Measurements from ENCODE around the gene NRXN3.
"Not testable (repeated sequence)": the region's sequence is repeated elsewhere in the genome, so short reads cannot be mapped to it uniquely, and the experiment has no call there.

Gene NRXN3

GRCh38 chr14:78424311-78424710 is 254.1 kb downstream of the NRXN3 start:
- TF ChIP-seq CTCF (IDR thresholded peaks at IDR 0.05; ENCODE audit: insufficient read depth, low read length, poor library complexity, severe bottlenecking) = no peak
- H3K36me3 ChIP-seq (ENCODE audit: control insufficient read depth, insufficient read depth, low read length) = no peaks in the 10 kb centered on the region
- DNase-seq (ENCODE audit: extremely low read depth, insufficient read length) = no peak
- no peaks in the 10 kb centered on the region for H3K27me3 ChIP-seq (replicated peaks; ENCODE audit: control insufficient read depth, insufficient read depth, low read length)
- H3K4me3 ChIP-seq (replicated peaks; ENCODE audit: low read depth, low read length) = no peak overlapping the region

DNA sequence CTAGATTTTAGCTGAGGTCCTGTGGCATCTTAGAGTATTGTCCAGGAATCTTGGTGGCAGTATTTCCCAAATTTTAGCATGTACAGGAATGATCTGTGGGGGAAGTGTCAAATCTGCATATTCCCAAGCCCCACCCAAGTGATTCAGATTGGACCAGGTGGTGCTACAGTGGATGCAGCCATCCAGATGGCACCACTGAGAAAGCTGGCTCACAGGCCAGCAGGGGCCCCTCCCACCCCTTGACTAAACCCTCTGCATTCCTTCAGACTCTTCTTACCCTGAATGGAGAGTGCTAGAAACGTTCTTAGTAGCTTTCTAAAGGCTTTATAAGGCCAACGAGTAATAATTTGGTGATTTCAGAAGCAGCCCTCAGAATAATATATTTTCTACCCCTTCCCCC is 255.2 kb downstream of the NRXN3 start:
- H3K27me3 ChIP-seq (replicated peaks; ENCODE audit: control insufficient read depth, insufficient read depth, low read length) = no peaks in the 10 kb centered on the region
- no peak overlapping the region for H3K4me3 ChIP-seq (replicated peaks; ENCODE audit: low read depth, low read length)
- H3K36me3 ChIP-seq (ENCODE audit: control insufficient read depth, insufficient read depth, low read length) = no peaks in the 10 kb centered on the region
- no peak for DNase-seq (ENCODE audit: extremely low read depth, insufficient read length)
- TF ChIP-seq CTCF (IDR thresholded peaks at IDR 0.05; ENCODE audit: insufficient read depth, low read length, poor library complexity, severe bottlenecking) = no peak

GRCh38 chr14:78425782-78426181 is 255.6 kb downstream of the NRXN3 start:
- Histone ChIP-seq H3K27me3 (replicated peaks; ENCODE audit: control insufficient read depth, insufficient read depth, low read length) (no peaks in the 10 kb centered on the region), H3K4me3 (replicated peaks; ENCODE audit: low read depth, low read length) (no peak overlapping the region), H3K36me3 (ENCODE audit: control insufficient read depth, insufficient read depth, low read length) (no peaks in the 10 kb centered on the region)
- TF ChIP-seq CTCF (IDR thresholded peaks at IDR 0.05; ENCODE audit: insufficient read depth, low read length, poor library complexity, severe bottlenecking) = no peak
- no peak for DNase-seq (ENCODE audit: extremely low read depth, insufficient read length)

DNA sequence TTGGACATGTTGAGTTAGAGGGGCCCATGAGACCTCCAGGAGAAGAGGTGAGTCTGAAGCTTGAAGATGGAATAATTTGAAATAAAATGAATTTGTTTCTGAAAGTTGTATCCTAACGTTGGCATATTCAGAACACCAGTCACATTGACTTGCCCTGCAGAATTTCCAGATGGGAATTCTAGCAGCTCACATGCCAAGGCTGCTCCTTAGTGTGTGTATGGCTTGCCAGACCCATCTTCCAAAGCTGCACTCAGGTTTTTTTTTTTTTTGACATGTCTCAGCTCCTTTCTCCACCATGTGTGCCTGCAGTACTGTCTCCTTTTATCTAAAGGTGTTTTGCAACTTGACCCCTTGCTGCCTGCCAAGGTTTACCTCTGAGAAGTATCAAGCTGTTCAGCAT is 261.9 kb downstream of the NRXN3 start:
- no peak for DNase-seq (ENCODE audit: extremely low read depth, insufficient read length)
- H3K36me3 ChIP-seq (ENCODE audit: control insufficient read depth, insufficient read depth, low read length) = no peaks in the 10 kb centered on the region; the same call in 1 of the 2 replicates
- no peak overlapping the region for H3K4me3 ChIP-seq (replicated peaks; ENCODE audit: low read depth, low read length)
- TF ChIP-seq CTCF (IDR thresholded peaks at IDR 0.05; ENCODE audit: insufficient read depth, low read length, poor library complexity, severe bottlenecking) = no peak
- H3K27me3 ChIP-seq (replicated peaks; ENCODE audit: control insufficient read depth, insufficient read depth, low read length) = no peaks in the 10 kb centered on the region

- not testable (repeated sequence) for H3K27me3 ChIP-seq (replicated peaks; ENCODE audit: control insufficient read depth, insufficient read depth, low read length); DNase-seq (ENCODE audit: extremely low read depth, insufficient read length); H3K36me3 ChIP-seq (ENCODE audit: control insufficient read depth, insufficient read depth, low read length); H3K4me3 ChIP-seq (replicated peaks; ENCODE audit: low read depth, low read length)
Measured at GRCh38 chr14:78437448-78437847, 267.3 kb downstream of the NRXN3 start.

GRCh38 chr14:78440356-78440894 is 270.3 kb downstream of the NRXN3 start:
- H3K27me3 ChIP-seq (replicated peaks; ENCODE audit: control insufficient read depth, insufficient read depth, low read length) = no peaks in the 10 kb centered on the region
- no peak overlapping the region for H3K4me3 ChIP-seq (replicated peaks; ENCODE audit: low read depth, low read length)
- no peaks in the 10 kb centered on the region for H3K36me3 ChIP-seq (ENCODE audit: control insufficient read depth, insufficient read depth, low read length)
- no peak for DNase-seq (ENCODE audit: extremely low read depth, insufficient read length)
- no peak for TF ChIP-seq CTCF (IDR thresholded peaks at IDR 0.05; ENCODE audit: insufficient read depth, low read length, poor library complexity, severe bottlenecking)

Data from GM06990 (cell line).